Spleen (tissue), 7 donors: ENCODE results near the gene ZNF205.

ENCODE experiments used
- POLR2A ChIP-seq, 3 donors: fragments of 450-650 bp; IDR thresholded peaks; one replicate each; pipeline ENCODE4 v1.5.1; 2017; ENCODE audit warnings: antibody characterized with exemption in 3 of 3, mild to moderate bottlenecking in 1 of 3
- TF ChIP-seq, protein P1 (sequence below), 11 experiments: fragments of 200-600 bp in 7 of 11; fragments of 450-650 bp in 4 of 11; sonication (generic) in 4 of 11; IDR thresholded peaks in 8 of 11; conservative IDR thresholded peaks in 3 of 11; 1 replicate in 7 of 11; 2 replicates in 4 of 11; pipeline versions ENCODE4 v1.4.0 to v1.8.0; 2016 to 2021; ENCODE audit warnings: antibody characterized with exemption in 11 of 11, inconsistent platforms in 4 of 11, mild to moderate bottlenecking in 1 of 11
- donor health status: DM: no; HTN: no; CAD: no; lungs with moderate emphysema.
- donor health status: DM: no; HTN: no; CAD: no.
- donor health status: DM: no; HTN: no; CAD: no.

DNA sequence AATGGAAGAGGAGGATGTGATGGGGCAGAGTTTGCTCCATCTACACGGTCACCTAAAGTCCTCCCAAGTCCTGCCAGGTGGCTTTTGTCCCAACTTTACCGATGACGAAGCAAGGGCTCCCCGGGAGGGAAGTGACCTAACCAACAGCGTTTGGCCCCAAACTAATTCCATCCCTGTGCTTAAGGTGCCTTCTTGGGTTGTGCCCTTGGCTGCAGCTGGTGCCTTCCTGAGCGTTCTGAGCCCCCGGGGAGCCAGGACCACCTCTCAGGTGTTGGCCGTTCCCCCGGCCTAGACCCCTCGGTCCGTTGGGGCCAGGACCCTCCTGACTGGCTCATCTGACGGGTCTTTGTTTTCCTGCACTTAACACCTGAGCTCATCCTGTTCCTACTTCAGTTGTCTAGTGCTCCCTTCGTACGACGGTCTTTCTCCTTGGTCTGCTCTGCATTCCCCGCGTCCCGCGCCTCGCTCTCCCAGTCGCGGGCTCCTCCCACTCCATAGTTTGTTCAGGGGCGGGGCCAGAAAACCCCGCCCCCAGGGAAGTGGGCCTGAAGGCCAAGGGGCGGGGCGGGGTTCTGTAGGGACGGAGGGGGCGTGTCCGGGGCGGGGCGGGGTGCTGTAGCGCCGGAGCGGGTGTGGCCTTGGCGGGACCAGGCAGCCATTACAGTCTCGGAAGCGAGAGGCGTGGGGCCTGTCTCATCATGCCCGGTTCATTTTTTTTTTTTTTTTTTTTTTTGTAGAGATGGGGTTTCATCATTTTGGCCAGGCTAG lies 12.5 kb upstream of the ZNF205 start:
- TF ChIP-seq, protein P1, sequence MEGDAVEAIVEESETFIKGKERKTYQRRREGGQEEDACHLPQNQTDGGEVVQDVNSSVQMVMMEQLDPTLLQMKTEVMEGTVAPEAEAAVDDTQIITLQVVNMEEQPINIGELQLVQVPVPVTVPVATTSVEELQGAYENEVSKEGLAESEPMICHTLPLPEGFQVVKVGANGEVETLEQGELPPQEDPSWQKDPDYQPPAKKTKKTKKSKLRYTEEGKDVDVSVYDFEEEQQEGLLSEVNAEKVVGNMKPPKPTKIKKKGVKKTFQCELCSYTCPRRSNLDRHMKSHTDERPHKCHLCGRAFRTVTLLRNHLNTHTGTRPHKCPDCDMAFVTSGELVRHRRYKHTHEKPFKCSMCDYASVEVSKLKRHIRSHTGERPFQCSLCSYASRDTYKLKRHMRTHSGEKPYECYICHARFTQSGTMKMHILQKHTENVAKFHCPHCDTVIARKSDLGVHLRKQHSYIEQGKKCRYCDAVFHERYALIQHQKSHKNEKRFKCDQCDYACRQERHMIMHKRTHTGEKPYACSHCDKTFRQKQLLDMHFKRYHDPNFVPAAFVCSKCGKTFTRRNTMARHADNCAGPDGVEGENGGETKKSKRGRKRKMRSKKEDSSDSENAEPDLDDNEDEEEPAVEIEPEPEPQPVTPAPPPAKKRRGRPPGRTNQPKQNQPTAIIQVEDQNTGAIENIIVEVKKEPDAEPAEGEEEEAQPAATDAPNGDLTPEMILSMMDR (IDR thresholded peaks at IDR 0.05 in 8 of 11, conservative IDR thresholded peaks at IDR 0.05 in 3 of 11): peak in 2 of 11 experiments; percentile 20 to 23
- no peak for TF ChIP-seq POLR2A (IDR thresholded peaks at IDR 0.05)
